A549 (cell line): ENCODE results near the gene HNRNPCL2.
"Not testable (repeated sequence)": the region's sequence is repeated elsewhere in the genome, so short reads cannot be mapped to it uniquely, and the experiment has no call there.

Experiments used
- BHLHE40 ChIP-seq: IDR thresholded peaks from 2 replicates; pipeline ENCODE4 v1.6.1; 2012; ENCODE audit warnings: low read depth, low read length, inconsistent platforms
- CBX2 ChIP-seq: fragments of 200-600 bp; sonication (generic); IDR thresholded peaks from 2 replicates; pipeline ENCODE4 v1.6.1; 2016; ENCODE audit warnings: low read depth, mild to moderate bottlenecking, borderline replicate concordance
- CTCF ChIP-seq: fragments of >200 bp; sonication (Bioruptor Twin); formaldehyde crosslinking; IDR thresholded peaks from 3 replicates; pipeline ENCODE4 v1.5.1; 2016
- GATA3 ChIP-seq: IDR thresholded peaks from 2 replicates; pipeline ENCODE4 v1.6.1; 2012; ENCODE audit warnings: borderline replicate concordance
- POLR2A ChIP-seq: IDR thresholded peaks from 2 replicates; pipeline ENCODE4 v1.6.1; 2012; ENCODE audit warnings: mild to moderate bottlenecking, low read length
- RNF2 ChIP-seq: fragments of 200-600 bp; sonication (generic); IDR thresholded peaks from 2 replicates; pipeline ENCODE4 v1.6.1; 2016; ENCODE audit warnings: low read depth, mild to moderate bottlenecking, antibody characterized with exemption, moderate library complexity, borderline replicate concordance

DNA sequence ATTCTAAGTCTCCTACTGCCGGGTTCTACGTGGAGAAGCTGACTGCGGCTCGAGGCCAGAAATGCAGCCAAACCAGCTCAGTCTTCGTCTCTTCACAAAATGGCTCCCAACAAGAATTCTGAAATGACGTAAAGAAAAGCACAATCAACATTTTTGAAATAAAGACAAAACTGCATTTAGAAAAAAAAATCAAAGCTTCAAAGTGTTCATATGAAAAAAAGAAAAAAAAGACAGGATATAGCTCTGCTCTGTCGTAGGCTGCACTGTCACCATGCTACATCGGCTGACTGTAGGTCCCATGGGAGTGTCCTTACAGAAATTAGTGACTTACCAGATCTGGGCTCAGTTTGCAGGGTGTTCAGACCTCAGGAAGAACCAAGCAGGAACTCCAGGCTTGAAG, 48.9 kb upstream of the HNRNPCL2 start, which contains the start of gene HNRNPCL4:
- not testable (repeated sequence) for TF ChIP-seq CBX2, BHLHE40, RNF2, POLR2A, GATA3, CTCF
